Hepatocyte (in vitro differentiated cells): ENCODE results near the gene SIX1. TPM values are rescaled to one million over a fixed set of nuclear protein-coding genes. Genes with fewer than 3 reads are reported as not detected.

Source experiments
- DNase-seq: peaks from one replicate; pipeline ENCODE4 v3.0.0-alpha.2; 2016; ENCODE audit warnings: low spot score
- H2AFZ ChIP-seq: fragments of 200-600 bp; sonication (generic); 2 replicates; pipeline ENCODE4 v1.6.0; 2016; ENCODE audit warnings: antibody characterized with exemption, mild to moderate bottlenecking
- H3K27ac ChIP-seq: fragments of 200-600 bp; sonication (generic); 2 replicates; pipeline ENCODE4 v1.5.1; 2016; ENCODE audit warnings: mild to moderate bottlenecking
- H3K27me3 ChIP-seq: fragments of 200-600 bp; sonication (generic); 2 replicates; pipeline ENCODE4 v1.6.1; 2016
- H3K36me3 ChIP-seq: fragments of 200-600 bp; sonication (generic); replicated peaks from 2 replicates; pipeline ENCODE4 v1.5.1; 2016; ENCODE audit warnings: low read depth; ENCODE audit not compliant: insufficient read depth
- H3K4me1 ChIP-seq: fragments of 200-600 bp; sonication (generic); 2 replicates; pipeline ENCODE4 v1.5.1; 2016; ENCODE audit warnings: mild to moderate bottlenecking, moderate library complexity; ENCODE audit not compliant: insufficient read depth
- H3K4me2 ChIP-seq: fragments of 200-600 bp; sonication (generic); 2 replicates; pipeline ENCODE4 v1.6.0; 2016
- H3K4me3 ChIP-seq: fragments of 200-600 bp; sonication (generic); 2 replicates; pipeline ENCODE4 v1.5.1; 2016; ENCODE audit warnings: mild to moderate bottlenecking
- H3K79me2 ChIP-seq: fragments of 200-600 bp; sonication (generic); 2 replicates; pipeline ENCODE4 v1.6.0; 2017; ENCODE audit warnings: mild to moderate bottlenecking
- H3K9me2 ChIP-seq: fragments of 200-600 bp; sonication (generic); replicated peaks from 2 replicates; pipeline ENCODE4 v1.6.0; 2017; ENCODE audit warnings: mild to moderate bottlenecking; ENCODE audit not compliant: insufficient read depth
- H3K9me3 ChIP-seq: fragments of 200-600 bp; sonication (generic); 2 replicates; pipeline ENCODE4 v1.5.1; 2016; ENCODE audit warnings: low read depth, mild to moderate bottlenecking
- H4K20me1 ChIP-seq: fragments of 200-600 bp; sonication (generic); 2 replicates; pipeline ENCODE4 v1.6.0; 2016; ENCODE audit warnings: mild to moderate bottlenecking; ENCODE audit not compliant: insufficient read depth, poor library complexity, severe bottlenecking
- CTCF ChIP-seq: fragments of 200-600 bp; sonication (generic); IDR thresholded peaks from 2 replicates; pipeline ENCODE4 v1.5.1; 2016; ENCODE audit warnings: antibody characterized with exemption, mild to moderate bottlenecking; ENCODE audit not compliant: poor library complexity
- EZH2 ChIP-seq: fragments of 200-600 bp; sonication (generic); IDR thresholded peaks from 2 replicates; pipeline ENCODE4 v1.6.1; 2016; ENCODE audit warnings: antibody characterized with exemption, mild to moderate bottlenecking, borderline replicate concordance
- EZH2phosphoT487 ChIP-seq: fragments of 200-600 bp; sonication (generic); IDR thresholded peaks from one replicate; pipeline ENCODE4 v1.6.1; 2018; ENCODE audit warnings: antibody characterized with exemption, mild to moderate bottlenecking, low read depth, moderate library complexity; ENCODE audit not compliant: unreplicated experiment, severe bottlenecking
- WGBS: methylation state at CpG from one replicate; pipeline ENCODE4 v1.1.6; 2016; ENCODE audit warnings: low lambda C conversion rate; ENCODE audit errors: missing lambda C conversion rate; 5-methylcytosine and 5-hydroxymethylcytosine counted together
- polyA plus RNA-seq: library from polyadenylated mRNA; unstranded; fragments of >200 nt; fragmentation: Nextera tagmentation; extraction: Ambion mirVana; gene quantifications from 2 replicates; pipeline ENCODE4 v1.2.1, GENCODE V29; 2016
- total RNA-seq: library from RNA; depleted of rRNA; stranded (reverse); fragments of >200 nt; gene quantifications from 2 replicates; pipeline ENCODE4 v1.2.3, GENCODE V29; 2014

The SIX1 gene
- total and polyA plus RNA-seq, 2 experiments from 2014 or later = 5.9 to 6.3 TPM

- DNase-seq = no peak
- 16% methylated on average over 36 of the region's 36 CpGs for WGBS
- peak overlapping the region; percentile 87 for H3K4me3 ChIP-seq
- H3K36me3 ChIP-seq = no peaks in the 10 kb centered on the region
- H3K9me2 ChIP-seq = no peaks in the 10 kb centered on the region
- H3K4me2 ChIP-seq = peak overlapping the region; percentile 95
- H3K9me3 ChIP-seq = no peaks in the 10 kb centered on the region
- peak overlapping the region; percentile 87 for H3K27ac ChIP-seq
- no peaks in the 10 kb centered on the region for H4K20me1 ChIP-seq
- peaks cover 19% of the 10 kb centered on the region for H3K4me1 ChIP-seq
- peaks cover 93% of the 10 kb centered on the region for H3K27me3 ChIP-seq
- TF ChIP-seq CTCF (no peak), EZH2 (peak; percentile 77), EZH2phosphoT487 (no peak)
- peak overlapping the region; percentile 73 for H2AFZ ChIP-seq
- no peaks in the 10 kb centered on the region for H3K79me2 ChIP-seq
Measured at GRCh38 chr14:60655898-60656685, 6.8 kb upstream of the SIX1 start.

- Histone ChIP-seq H3K9me3 (no peaks in the 10 kb centered on the region), H3K4me3 (no peak overlapping the region), H3K4me2 (peak overlapping the region; percentile 95), H2AFZ (no peak overlapping the region), H4K20me1 (no peaks in the 10 kb centered on the region), H3K36me3 (no peaks in the 10 kb centered on the region), H3K27me3 (peaks cover 95% of the 10 kb centered on the region), H3K9me2 (no peaks in the 10 kb centered on the region), H3K4me1 (peaks cover 19% of the 10 kb centered on the region), H3K27ac (peak overlapping the region; percentile 87), H3K79me2 (no peaks in the 10 kb centered on the region)
- peak; percentile 63 for DNase-seq
- TF ChIP-seq EZH2phosphoT487 (peak; percentile 57), EZH2 (no peak)
- 12% methylated on average over 27 of the region's 29 CpGs for WGBS
Measured at GRCh38 chr14:60655119-60655897, 6.0 kb upstream of the SIX1 start.

GRCh38 chr14:60654334-60654821 lies 5.1 kb upstream of the SIX1 start:
- Histone ChIP-seq H4K20me1 (no peaks in the 10 kb centered on the region), H3K79me2 (no peaks in the 10 kb centered on the region), H3K4me1 (peaks cover 19% of the 10 kb centered on the region), H3K36me3 (no peaks in the 10 kb centered on the region), H3K9me2 (no peaks in the 10 kb centered on the region), H3K4me3 (no peak overlapping the region), H3K27me3 (peaks cover 96% of the 10 kb centered on the region), H3K27ac (peak overlapping the region; percentile 87), H2AFZ (no peak overlapping the region), H3K4me2 (peak overlapping the region; percentile 95), H3K9me3 (no peaks in the 10 kb centered on the region)
- DNase-seq = peak; percentile 10
- WGBS = 15% methylated on average over 3 of the region's 3 CpGs
- TF ChIP-seq CTCF = no peak
- TF ChIP-seq EZH2phosphoT487 = no peak
- TF ChIP-seq EZH2 = no peak

- peak overlapping the region; percentile 87 for H3K27ac ChIP-seq
- no peaks in the 10 kb centered on the region for H3K79me2 ChIP-seq
- peaks cover 96% of the 10 kb centered on the region for H3K27me3 ChIP-seq
- peaks cover 19% of the 10 kb centered on the region for H3K4me1 ChIP-seq
- TF ChIP-seq EZH2phosphoT487 (no peak), CTCF (no peak), EZH2 (no peak)
- H3K9me2 ChIP-seq = no peaks in the 10 kb centered on the region
- H2AFZ ChIP-seq = peak overlapping the region; percentile 37
- 3% methylated on average over 13 of the region's 14 CpGs for WGBS
- no peaks in the 10 kb centered on the region for H3K36me3 ChIP-seq
- H3K4me3 ChIP-seq = no peak overlapping the region
- H3K4me2 ChIP-seq = peak overlapping the region; percentile 95
- peaks cover under 1% of the 10 kb centered on the region for H4K20me1 ChIP-seq
- DNase-seq = no peak
- H3K9me3 ChIP-seq = no peaks in the 10 kb centered on the region
Measured at GRCh38 chr14:60653701-60654161, 4.5 kb upstream of the SIX1 start.
